Measurements from ENCODE around the gene ZBTB8OS.
"Not testable (repeated sequence)": the region's sequence is repeated elsewhere in the genome, so short reads cannot be mapped to it uniquely, and the experiment has no call there.

The ZBTB8OS gene

GRCh38 chr1:32676945-32677344 lies 26.6 kb upstream of the ZBTB8OS start:
- no peaks in the 10 kb centered on the region for H3K79me2 ChIP-seq (ENCODE audit: low read length)
- H3K36me3 ChIP-seq (replicated peaks; ENCODE audit: low read depth, low read length): peaks cover 39% of the 10 kb centered on the region
- no peak overlapping the region for H3K4me2 ChIP-seq (ENCODE audit: low read length)

GRCh38 chr1:32668716-32669115 lies 18.4 kb upstream of the ZBTB8OS start:
- not testable (repeated sequence) for H2AFZ ChIP-seq (ENCODE audit: low read depth, low read length); H3K4me3 ChIP-seq (ENCODE audit: low read length); H4K20me1 ChIP-seq (ENCODE audit: insufficient read depth, low read length); H3K4me2 ChIP-seq (ENCODE audit: low read length); H3K9me3 ChIP-seq (ENCODE audit: insufficient read depth, low read length); H3K27ac ChIP-seq (ENCODE audit: low read length); H3K4me1 ChIP-seq (ENCODE audit: low read length); H3K9ac ChIP-seq (ENCODE audit: low read length); H3K27me3 ChIP-seq (ENCODE audit: low read depth, low read length)
- Histone ChIP-seq H3K36me3 (replicated peaks; ENCODE audit: low read depth, low read length) (peaks cover 38% of the 10 kb centered on the region), H3K79me2 (ENCODE audit: low read length) (peaks cover 32% of the 10 kb centered on the region)

More at GRCh38 chr1:32676945-32677344, 26.6 kb upstream of the ZBTB8OS start:
- no peak overlapping the region for H2AFZ ChIP-seq (ENCODE audit: low read depth, low read length)
- no peak overlapping the region for H3K27ac ChIP-seq (ENCODE audit: low read length)
- no peak overlapping the region for H3K4me3 ChIP-seq (ENCODE audit: low read length)
- H4K20me1 ChIP-seq (ENCODE audit: insufficient read depth, low read length): no peaks in the 10 kb centered on the region
- H3K4me1 ChIP-seq (ENCODE audit: low read length): no peaks in the 10 kb centered on the region
- H3K9me3 ChIP-seq (ENCODE audit: insufficient read depth, low read length): no peaks in the 10 kb centered on the region
- no peak for TF ChIP-seq CTCF (IDR thresholded peaks at IDR 0.05; ENCODE audit: low read depth, low read length)
- TF ChIP-seq EZH2phosphoT487 (IDR thresholded peaks at IDR 0.05; ENCODE audit: low read depth): no peak
- no peak overlapping the region for H3K9ac ChIP-seq (ENCODE audit: low read length)
- H3K27me3 ChIP-seq (ENCODE audit: low read depth, low read length): no peaks in the 10 kb centered on the region

GRCh38 chr1:32666901-32667566 lies 16.7 kb upstream of the ZBTB8OS start:
- Histone ChIP-seq H3K4me3 (ENCODE audit: low read length) (no peak overlapping the region), H4K20me1 (ENCODE audit: insufficient read depth, low read length) (peaks cover 3% of the 10 kb centered on the region; the same call in 1 of the 2 replicates), H3K79me2 (ENCODE audit: low read length) (peaks cover 34% of the 10 kb centered on the region), H3K4me1 (ENCODE audit: low read length) (no peaks in the 10 kb centered on the region), H3K4me2 (ENCODE audit: low read length) (no peak overlapping the region), H2AFZ (ENCODE audit: low read depth, low read length) (no peak overlapping the region), H3K9ac (ENCODE audit: low read length) (no peak overlapping the region), H3K27ac (ENCODE audit: low read length) (no peak overlapping the region), H3K27me3 (ENCODE audit: low read depth, low read length) (no peaks in the 10 kb centered on the region), H3K9me3 (ENCODE audit: insufficient read depth, low read length) (no peaks in the 10 kb centered on the region), H3K36me3 (replicated peaks; ENCODE audit: low read depth, low read length) (peaks cover 28% of the 10 kb centered on the region)
- TF ChIP-seq EZH2phosphoT487 (IDR thresholded peaks at IDR 0.05; ENCODE audit: low read depth): no peak
- TF ChIP-seq CTCF (IDR thresholded peaks at IDR 0.05; ENCODE audit: low read depth, low read length): no peak

- Histone ChIP-seq H3K9me3 (ENCODE audit: insufficient read depth, low read length) (no peaks in the 10 kb centered on the region), H3K36me3 (replicated peaks; ENCODE audit: low read depth, low read length) (peaks cover 29% of the 10 kb centered on the region)
Observed at GRCh38 chr1:32665915-32666314, 15.6 kb upstream of the ZBTB8OS start.

More at GRCh38 chr1:32665915-32666314, 15.6 kb upstream of the ZBTB8OS start:
- Histone ChIP-seq H3K9ac (ENCODE audit: low read length) (no peak overlapping the region), H3K4me2 (ENCODE audit: low read length) (no peak overlapping the region), H2AFZ (ENCODE audit: low read depth, low read length) (no peak overlapping the region), H3K79me2 (ENCODE audit: low read length) (peaks cover 42% of the 10 kb centered on the region), H3K27me3 (ENCODE audit: low read depth, low read length) (no peaks in the 10 kb centered on the region), H3K4me1 (ENCODE audit: low read length) (no peaks in the 10 kb centered on the region), H3K4me3 (ENCODE audit: low read length) (no peak overlapping the region), H4K20me1 (ENCODE audit: insufficient read depth, low read length) (peaks cover 3% of the 10 kb centered on the region; the same call in 1 of the 2 replicates), H3K27ac (ENCODE audit: low read length) (no peak overlapping the region)
- TF ChIP-seq CTCF (IDR thresholded peaks at IDR 0.05; ENCODE audit: low read depth, low read length): no peak
- no peak for TF ChIP-seq EZH2phosphoT487 (IDR thresholded peaks at IDR 0.05; ENCODE audit: low read depth)

All from OCI-LY3 (cell line).